ENCODE results near the gene CD52. TPM values are rescaled to one million over a fixed set of nuclear protein-coding genes. Genes with fewer than 3 reads are reported as not detected.

CD52 gene
- total RNA-seq, 1 donor from 2014 or later: 449 TPM

GRCh38 chr1:26350701-26351589 is 33.2 kb downstream of the CD52 start:
- ChIA-PET POLR2A (no interaction called here), CTCF (no interaction called here)
- no peak for ATAC-seq (ENCODE audit: low read depth)
- Mint-ChIP-seq H3K36me3 (ENCODE audit: low read depth) (no peaks in the 10 kb centered on the region), H3K27ac (no peak overlapping the region), H3K4me3 (no peak overlapping the region), H3K4me1 (no peaks in the 10 kb centered on the region), H3K9me3 (no peaks in the 10 kb centered on the region), H3K27me3 (peaks cover 2% of the 10 kb centered on the region)
- DNase-seq: no peak
- intact Hi-C loops (cut with micrococcal nuclease): no loop called here
- no peak for TF ChIP-seq CTCF (IDR thresholded peaks at IDR 0.05)

- H3K4me3 Mint-ChIP-seq: no peak overlapping the region
- ChIA-PET CTCF (no interaction called here), POLR2A (no interaction called here)
- no peak for DNase-seq
- no peaks in the 10 kb centered on the region for H3K9me3 Mint-ChIP-seq
- ATAC-seq (ENCODE audit: low read depth): no peak
- H3K36me3 Mint-ChIP-seq (ENCODE audit: low read depth): no peaks in the 10 kb centered on the region
- H3K27me3 Mint-ChIP-seq: peaks cover 2% of the 10 kb centered on the region
- TF ChIP-seq CTCF (IDR thresholded peaks at IDR 0.05): no peak
- H3K27ac Mint-ChIP-seq: no peak overlapping the region
- no peaks in the 10 kb centered on the region for H3K4me1 Mint-ChIP-seq
- intact Hi-C loops (cut with micrococcal nuclease): no loop called here
Observed at GRCh38 chr1:26351590-26352337, 34.0 kb downstream of the CD52 start.

- no peak for DNase-seq
- Mint-ChIP-seq H3K4me1 (no peaks in the 10 kb centered on the region), H3K9me3 (no peaks in the 10 kb centered on the region), H3K27me3 (peaks cover 2% of the 10 kb centered on the region), H3K27ac (no peak overlapping the region), H3K36me3 (ENCODE audit: low read depth) (no peaks in the 10 kb centered on the region), H3K4me3 (no peak overlapping the region)
- no peak for ATAC-seq (ENCODE audit: low read depth)
- TF ChIP-seq CTCF (IDR thresholded peaks at IDR 0.05): no peak
- POLR2A ChIA-PET: no interaction called here
- intact Hi-C loops (cut with micrococcal nuclease): no loop called here
- CTCF ChIA-PET: no interaction called here
Observed at GRCh38 chr1:26352338-26352679, 34.6 kb downstream of the CD52 start.

GRCh38 chr1:26353210-26353859 is 35.6 kb downstream of the CD52 start:
- Mint-ChIP-seq H3K27ac (no peak overlapping the region), H3K36me3 (ENCODE audit: low read depth) (no peaks in the 10 kb centered on the region), H3K9me3 (no peaks in the 10 kb centered on the region), H3K27me3 (peaks cover 2% of the 10 kb centered on the region), H3K4me3 (no peak overlapping the region), H3K4me1 (no peaks in the 10 kb centered on the region)
- intact Hi-C loops (cut with micrococcal nuclease): no loop called here
- no peak for TF ChIP-seq CTCF (IDR thresholded peaks at IDR 0.05)
- ATAC-seq (ENCODE audit: low read depth) (no peak), DNase-seq (no peak)
- POLR2A ChIA-PET: no interaction called here
- CTCF ChIA-PET: no interaction called here

Measured in activated B cell treated with CpG ODN at 0.5 μM for 24 hours (primary cell).